ENCODE results near the gene SMAD2.

- TF ChIP-seq CTCF (IDR thresholded peaks at IDR 0.05) (no peak), POLR2A (IDR thresholded peaks at IDR 0.05) (no peak)
Measured at GRCh38 chr18:47912794-47913585, 17.5 kb downstream of the SMAD2 start.

Data from thyroid gland (tissue), 4 donors.